Neural progenitor cell (in vitro differentiated cells): ENCODE results near the gene MAP7. TPM values are rescaled to one million over a fixed set of nuclear protein-coding genes. Genes with fewer than 3 reads are reported as not detected.
A peak's percentile ranks its signal among the peaks of the same experiment; 100 is the strongest.

Experiments used
- DNase-seq: peaks from one replicate; pipeline ENCODE4 v3.0.0-alpha.2; 2016; ENCODE audit warnings: low spot score
- H2AFZ ChIP-seq: fragments of 200-600 bp; sonication (generic); replicated peaks from 2 replicates; pipeline ENCODE4 v1.6.1; 2016; ENCODE audit warnings: antibody characterized with exemption
- H3F3A ChIP-seq: fragments of 200-600 bp; sonication (generic); 2 replicates; pipeline ENCODE4 v1.6.1; 2016; ENCODE audit warnings: antibody characterized with exemption, low read depth
- H3K27ac ChIP-seq: fragments of 200-600 bp; sonication (generic); 2 replicates; pipeline ENCODE4 v1.5.1; 2016; ENCODE audit warnings: mild to moderate bottlenecking
- H3K27me3 ChIP-seq: fragments of 200-600 bp; sonication (generic); 2 replicates; pipeline ENCODE4 v1.6.1; 2016; ENCODE audit warnings: mild to moderate bottlenecking, moderate library complexity
- H3K36me3 ChIP-seq: fragments of 200-600 bp; sonication (generic); 2 replicates; pipeline ENCODE4 v1.5.1; 2016
- H3K4me1 ChIP-seq: fragments of 200-600 bp; sonication (generic); 2 replicates; pipeline ENCODE4 v1.6.1; 2016; ENCODE audit warnings: mixed run types
- H3K4me2 ChIP-seq: fragments of 200-600 bp; sonication (generic); 2 replicates; pipeline ENCODE4 v1.6.1; 2016
- H3K4me3 ChIP-seq: fragments of 200-600 bp; sonication (generic); 2 replicates; pipeline ENCODE4 v1.5.1; 2016
- H3K79me2 ChIP-seq: fragments of 200-600 bp; sonication (generic); 2 replicates; pipeline ENCODE4 v1.6.1; 2016; ENCODE audit warnings: low read depth
- H3K9ac ChIP-seq: fragments of 200-600 bp; sonication (generic); 2 replicates; pipeline ENCODE4 v1.6.1; 2016
- H3K9me3 ChIP-seq: fragments of 200-600 bp; sonication (generic); 2 replicates; pipeline ENCODE4 v1.5.1; 2016; ENCODE audit warnings: low read depth
- H4K20me1 ChIP-seq: fragments of 200-600 bp; sonication (generic); 2 replicates; pipeline ENCODE4 v1.6.1; 2016; ENCODE audit warnings: low read depth
- H3K27ac Mint-ChIP-seq: 3 replicates; pipeline ENCODE4 v1.8.0; 2021; ENCODE audit warnings: mixed read lengths
- H3K27me3 Mint-ChIP-seq: 2 replicates; pipeline ENCODE4 v1.8.0; 2022; ENCODE audit warnings: low read depth, mild to moderate bottlenecking, inconsistent platforms, moderate library complexity, mixed read lengths; ENCODE audit not compliant: insufficient read depth
- H3K36me3 Mint-ChIP-seq: 3 replicates; pipeline ENCODE4 v1.8.0; 2021; ENCODE audit warnings: mixed read lengths
- H3K4me1 Mint-ChIP-seq: 3 replicates; pipeline ENCODE4 v1.8.0; 2021; ENCODE audit warnings: mixed read lengths
- H3K4me3 Mint-ChIP-seq: 3 replicates; pipeline ENCODE4 v1.8.0; 2021; ENCODE audit warnings: mild to moderate bottlenecking, moderate library complexity, mixed read lengths
- H3K9me3 Mint-ChIP-seq: 3 replicates; pipeline ENCODE4 v1.8.0; 2020; ENCODE audit warnings: mixed read lengths
- CTCF ChIP-seq: fragments of 200-600 bp; sonication (generic); IDR thresholded peaks from 2 replicates; pipeline ENCODE4 v1.5.1; 2017; ENCODE audit warnings: antibody characterized with exemption, mild to moderate bottlenecking
- EZH2 ChIP-seq: fragments of 200-600 bp; sonication (generic); IDR thresholded peaks from 2 replicates; pipeline ENCODE4 v1.6.1; 2017; ENCODE audit warnings: antibody characterized with exemption, mild to moderate bottlenecking, moderate library complexity
- EZH2phosphoT487 ChIP-seq: fragments of 200-600 bp; sonication (generic); IDR thresholded peaks from 2 replicates; pipeline ENCODE4 v1.6.1; 2017; ENCODE audit warnings: antibody characterized with exemption
- total RNA-seq: library from RNA; depleted of rRNA; stranded (reverse); fragments of >200 nt; gene quantifications from 2 replicates; pipeline ENCODE4 v1.2.3, GENCODE V29; 2015; ENCODE audit warnings: low replicate concordance

MAP7 gene
- total RNA-seq, 1 donor from 2014 or later: 9.0 TPM

DNA sequence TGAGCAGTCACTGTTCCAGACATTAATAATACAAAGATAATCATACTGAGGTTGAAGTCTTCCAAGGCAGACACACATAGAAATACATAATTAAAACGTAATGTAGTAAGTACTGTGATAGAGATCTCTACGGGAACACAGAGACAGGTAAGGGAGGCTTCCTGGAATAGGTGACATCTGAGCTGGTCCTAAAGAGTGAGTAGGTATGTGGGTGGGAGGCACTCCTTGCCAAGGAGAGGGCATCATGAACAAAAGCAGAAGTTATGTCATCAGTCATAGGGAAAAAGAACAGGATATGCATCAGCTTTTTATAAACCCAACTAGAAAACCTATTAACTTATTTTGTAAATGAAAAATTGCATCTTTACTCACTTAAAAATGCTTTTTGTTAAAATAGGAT lies 110.0 kb downstream of the MAP7 start:
- Histone ChIP-seq H2AFZ (no peak overlapping the region), H3K4me1 (peaks cover 20% of the 10 kb centered on the region), H3K4me2 (no peak overlapping the region), H3K36me3 (no peaks in the 10 kb centered on the region), H3F3A (peaks cover 5% of the 10 kb centered on the region), H3K27me3 (no peaks in the 10 kb centered on the region), H3K4me3 (no peak overlapping the region), H3K27ac (no peak overlapping the region), H3K9ac (no peak overlapping the region), H3K79me2 (no peaks in the 10 kb centered on the region), H3K9me3 (no peaks in the 10 kb centered on the region), H4K20me1 (no peaks in the 10 kb centered on the region)
- H3K36me3 Mint-ChIP-seq: no peaks in the 10 kb centered on the region
- H3K4me3 Mint-ChIP-seq: no peak overlapping the region
- no peaks in the 10 kb centered on the region for H3K27me3 Mint-ChIP-seq
- peaks cover 21% of the 10 kb centered on the region for H3K4me1 Mint-ChIP-seq
- no peak for DNase-seq
- no peak overlapping the region for H3K27ac Mint-ChIP-seq
- H3K9me3 Mint-ChIP-seq: no peaks in the 10 kb centered on the region
- TF ChIP-seq EZH2 (no peak), CTCF (no peak), EZH2phosphoT487 (no peak)

DNA sequence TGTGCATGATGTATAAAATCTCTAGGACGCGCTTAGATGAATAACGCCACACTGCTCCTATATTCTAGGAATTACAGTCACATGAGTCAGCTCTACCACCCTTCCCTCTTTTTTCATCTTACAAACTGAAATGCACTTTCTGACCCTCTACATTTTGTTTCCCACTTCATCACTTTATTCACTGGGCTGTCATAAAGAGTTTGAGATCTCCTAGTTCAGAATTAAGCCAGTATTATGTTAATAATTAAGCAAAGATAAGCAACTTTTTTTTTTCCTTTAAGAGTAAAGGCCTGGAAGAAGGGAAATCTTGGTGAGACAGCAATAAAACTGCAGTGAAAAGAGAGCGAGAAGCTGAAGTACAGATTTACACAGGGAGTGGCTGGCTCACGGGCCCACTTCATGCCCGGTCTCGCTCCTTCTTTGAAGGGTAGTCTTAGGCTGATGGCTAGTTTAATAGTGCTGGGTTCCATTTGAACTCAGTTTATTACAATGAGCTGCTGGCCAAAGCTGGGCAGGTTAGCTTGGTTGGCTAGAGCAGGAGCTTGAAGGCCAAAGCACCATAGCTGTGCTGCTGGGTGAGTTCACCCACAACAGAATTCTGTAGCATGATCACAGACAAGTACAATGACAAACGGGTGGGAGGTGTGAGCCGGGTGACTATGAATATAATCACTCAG lies 110.6 kb downstream of the MAP7 start:
- no peak overlapping the region for H3K4me3 ChIP-seq
- H3K79me2 ChIP-seq: no peaks in the 10 kb centered on the region
- H3K4me1 ChIP-seq: peaks cover 26% of the 10 kb centered on the region
- H3K4me2 ChIP-seq: no peak overlapping the region
- Mint-ChIP-seq H3K9me3 (no peaks in the 10 kb centered on the region), H3K27ac (no peak overlapping the region), H3K36me3 (no peaks in the 10 kb centered on the region), H3K27me3 (no peaks in the 10 kb centered on the region), H3K4me3 (no peak overlapping the region), H3K4me1 (peaks cover 26% of the 10 kb centered on the region)
- H3K27ac ChIP-seq: no peak overlapping the region
- H3K9me3 ChIP-seq: no peaks in the 10 kb centered on the region
- H2AFZ ChIP-seq: no peak overlapping the region
- no peaks in the 10 kb centered on the region for H3K36me3 ChIP-seq
- no peak for DNase-seq
- H3K9ac ChIP-seq: no peak overlapping the region
- TF ChIP-seq EZH2: no peak
- no peak for TF ChIP-seq CTCF
- no peak for TF ChIP-seq EZH2phosphoT487
- peaks cover 10% of the 10 kb centered on the region for H3F3A ChIP-seq
- H4K20me1 ChIP-seq: no peaks in the 10 kb centered on the region
- no peaks in the 10 kb centered on the region for H3K27me3 ChIP-seq

DNA sequence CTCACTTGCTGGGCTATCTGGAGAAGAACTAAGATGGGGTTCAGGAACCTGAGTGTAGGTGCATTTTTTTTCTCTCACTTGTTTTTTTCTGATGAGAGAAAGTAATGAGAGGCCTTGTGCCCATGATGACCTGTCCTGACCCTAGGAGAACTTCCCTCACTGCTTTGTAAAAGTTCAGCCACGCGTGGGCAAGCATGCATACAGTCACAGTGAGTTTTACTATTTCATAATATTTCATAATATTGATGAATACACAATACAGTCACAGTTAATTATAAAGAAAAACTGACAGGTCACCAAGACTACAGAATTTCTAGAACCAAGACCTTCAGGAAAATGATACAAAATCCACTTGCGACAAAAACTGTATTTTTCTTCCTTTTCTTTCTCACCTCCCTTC lies 111.8 kb downstream of the MAP7 start:
- Histone ChIP-seq H4K20me1 (no peaks in the 10 kb centered on the region), H3K4me3 (no peak overlapping the region), H3F3A (peaks cover 17% of the 10 kb centered on the region), H3K9ac (no peak overlapping the region), H3K4me2 (peak overlapping the region; percentile 38), H3K27ac (no peak overlapping the region), H3K36me3 (no peaks in the 10 kb centered on the region), H2AFZ (no peak overlapping the region), H3K9me3 (no peaks in the 10 kb centered on the region), H3K27me3 (no peaks in the 10 kb centered on the region), H3K79me2 (no peaks in the 10 kb centered on the region), H3K4me1 (peaks cover 29% of the 10 kb centered on the region)
- Mint-ChIP-seq H3K27me3 (no peaks in the 10 kb centered on the region), H3K4me1 (peaks cover 33% of the 10 kb centered on the region), H3K36me3 (no peaks in the 10 kb centered on the region), H3K9me3 (no peaks in the 10 kb centered on the region), H3K4me3 (no peak overlapping the region), H3K27ac (no peak overlapping the region)
- TF ChIP-seq CTCF (no peak), EZH2 (no peak), EZH2phosphoT487 (no peak)
- DNase-seq: no peak
